Measurements from ENCODE around the gene NCOR2. TPM values are rescaled to one million over a fixed set of nuclear protein-coding genes. Genes with fewer than 3 reads are reported as not detected.

The NCOR2 gene
- total RNA-seq, 1 donor from 2014 or later: 43.8 TPM

DNA sequence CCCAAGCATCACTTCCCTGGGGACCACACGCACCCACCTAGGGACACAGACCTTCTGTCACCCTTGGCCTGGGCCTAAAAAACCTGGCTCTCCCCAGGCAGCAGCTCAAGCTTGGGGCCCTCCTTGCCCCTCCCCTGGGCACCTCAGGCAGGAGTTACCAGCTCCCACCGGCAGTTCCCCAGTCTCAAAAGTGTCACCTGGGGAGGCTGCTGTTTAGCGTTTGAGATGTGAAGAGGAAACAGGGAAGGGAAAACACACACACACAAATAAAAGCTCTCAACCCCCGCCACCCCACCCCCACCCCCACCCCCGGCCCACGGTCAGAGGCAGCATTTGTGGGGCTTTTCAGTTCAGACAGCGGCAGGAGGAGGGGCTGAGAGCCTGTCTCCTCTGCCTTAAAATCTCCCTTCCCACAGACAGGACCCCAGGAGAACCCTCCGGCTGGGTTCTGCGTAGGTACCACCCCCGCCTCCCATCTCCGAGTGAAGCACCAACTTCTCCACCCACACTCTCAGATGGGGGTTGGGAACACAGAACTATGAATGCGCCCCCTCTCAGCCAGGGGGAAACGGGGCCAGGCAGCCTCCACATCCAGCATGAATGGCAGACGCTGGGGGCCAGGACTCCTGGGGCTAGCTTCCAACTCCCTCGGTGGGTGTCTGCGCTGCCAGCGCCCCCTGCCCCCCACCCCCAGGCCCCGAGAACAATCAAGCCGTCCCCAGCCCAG, 3.0 kb downstream of the NCOR2 start:
- DNase-seq (ENCODE audit: low read depth): no peak
- TF ChIP-seq, protein P1, sequence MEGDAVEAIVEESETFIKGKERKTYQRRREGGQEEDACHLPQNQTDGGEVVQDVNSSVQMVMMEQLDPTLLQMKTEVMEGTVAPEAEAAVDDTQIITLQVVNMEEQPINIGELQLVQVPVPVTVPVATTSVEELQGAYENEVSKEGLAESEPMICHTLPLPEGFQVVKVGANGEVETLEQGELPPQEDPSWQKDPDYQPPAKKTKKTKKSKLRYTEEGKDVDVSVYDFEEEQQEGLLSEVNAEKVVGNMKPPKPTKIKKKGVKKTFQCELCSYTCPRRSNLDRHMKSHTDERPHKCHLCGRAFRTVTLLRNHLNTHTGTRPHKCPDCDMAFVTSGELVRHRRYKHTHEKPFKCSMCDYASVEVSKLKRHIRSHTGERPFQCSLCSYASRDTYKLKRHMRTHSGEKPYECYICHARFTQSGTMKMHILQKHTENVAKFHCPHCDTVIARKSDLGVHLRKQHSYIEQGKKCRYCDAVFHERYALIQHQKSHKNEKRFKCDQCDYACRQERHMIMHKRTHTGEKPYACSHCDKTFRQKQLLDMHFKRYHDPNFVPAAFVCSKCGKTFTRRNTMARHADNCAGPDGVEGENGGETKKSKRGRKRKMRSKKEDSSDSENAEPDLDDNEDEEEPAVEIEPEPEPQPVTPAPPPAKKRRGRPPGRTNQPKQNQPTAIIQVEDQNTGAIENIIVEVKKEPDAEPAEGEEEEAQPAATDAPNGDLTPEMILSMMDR (conservative IDR thresholded peaks at IDR 0.05; ENCODE audit: low read depth, low read length): no peak
- H3K4me3 ChIP-seq (ENCODE audit: low read depth, low read length): no peak overlapping the region

DNA sequence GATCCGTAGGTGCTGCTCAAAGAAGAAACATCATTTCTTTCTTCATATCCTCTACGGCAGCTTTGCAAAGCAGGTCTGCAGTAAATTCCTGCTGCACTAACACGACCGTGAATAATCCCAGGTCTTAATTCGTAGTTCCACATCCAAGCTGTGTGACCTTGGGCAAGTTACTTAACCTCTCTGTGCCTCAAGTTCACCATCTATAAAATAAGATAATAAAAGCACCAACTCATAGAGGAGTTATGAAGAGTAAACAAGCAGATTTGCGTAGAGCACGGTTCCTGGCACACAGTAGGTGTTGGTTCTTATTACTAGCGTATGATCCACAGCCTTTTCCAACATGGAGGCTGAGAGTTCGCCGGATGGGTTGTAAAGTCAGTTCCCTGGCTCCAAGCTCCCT, 3.6 kb downstream of the NCOR2 start:
- no peak overlapping the region for H3K4me3 ChIP-seq (ENCODE audit: low read depth, low read length)
- no peak for DNase-seq (ENCODE audit: low read depth)
- TF ChIP-seq, protein P1 (conservative IDR thresholded peaks at IDR 0.05; ENCODE audit: low read depth, low read length): no peak

DNA sequence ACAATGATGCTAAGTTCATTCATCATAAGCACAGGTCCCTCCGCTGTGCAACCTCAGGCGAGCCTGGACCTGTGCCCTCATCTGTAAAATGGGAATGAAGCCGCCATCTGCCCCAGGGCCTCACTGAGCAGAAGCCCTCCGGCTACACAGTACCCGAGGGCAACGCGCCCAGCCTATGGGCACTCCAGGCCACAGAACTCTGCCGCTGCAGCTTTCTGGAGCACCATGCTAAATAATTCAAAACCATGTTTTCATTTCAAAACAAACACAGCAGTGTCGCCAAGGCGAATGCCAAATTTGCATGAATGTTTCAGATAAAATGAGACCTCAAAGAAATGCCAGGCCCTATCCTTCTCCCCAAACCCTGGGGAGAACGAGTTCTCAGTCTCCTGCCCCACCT, 4.0 kb downstream of the NCOR2 start:
- DNase-seq (ENCODE audit: low read depth): no peak
- TF ChIP-seq, protein P1 (conservative IDR thresholded peaks at IDR 0.05; ENCODE audit: low read depth, low read length): no peak
- H3K4me3 ChIP-seq (ENCODE audit: low read depth, low read length): no peak overlapping the region

DNA sequence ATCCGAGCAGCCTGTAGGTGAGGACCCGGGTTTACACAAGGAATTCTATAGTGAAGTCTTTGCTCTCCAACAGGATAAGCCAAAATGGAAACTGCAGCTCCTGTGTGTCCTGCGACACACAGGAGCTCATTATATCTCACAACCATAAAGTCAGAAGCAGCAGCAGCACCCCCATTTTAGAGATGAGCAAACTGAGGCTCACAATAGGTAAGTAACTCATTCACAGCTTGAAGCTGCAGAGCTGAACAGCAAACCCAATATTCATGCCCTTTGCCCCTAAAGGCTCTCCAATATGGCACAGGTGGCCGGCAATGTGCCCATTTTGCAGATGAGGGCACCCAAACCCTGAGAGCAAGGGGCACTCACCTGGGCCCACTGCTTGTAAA, 4.6 kb downstream of the NCOR2 start:
- TF ChIP-seq, protein P1 (conservative IDR thresholded peaks at IDR 0.05; ENCODE audit: low read depth, low read length): no peak
- no peak for DNase-seq (ENCODE audit: low read depth)
- H3K4me3 ChIP-seq (ENCODE audit: low read depth, low read length): no peak overlapping the region

DNA sequence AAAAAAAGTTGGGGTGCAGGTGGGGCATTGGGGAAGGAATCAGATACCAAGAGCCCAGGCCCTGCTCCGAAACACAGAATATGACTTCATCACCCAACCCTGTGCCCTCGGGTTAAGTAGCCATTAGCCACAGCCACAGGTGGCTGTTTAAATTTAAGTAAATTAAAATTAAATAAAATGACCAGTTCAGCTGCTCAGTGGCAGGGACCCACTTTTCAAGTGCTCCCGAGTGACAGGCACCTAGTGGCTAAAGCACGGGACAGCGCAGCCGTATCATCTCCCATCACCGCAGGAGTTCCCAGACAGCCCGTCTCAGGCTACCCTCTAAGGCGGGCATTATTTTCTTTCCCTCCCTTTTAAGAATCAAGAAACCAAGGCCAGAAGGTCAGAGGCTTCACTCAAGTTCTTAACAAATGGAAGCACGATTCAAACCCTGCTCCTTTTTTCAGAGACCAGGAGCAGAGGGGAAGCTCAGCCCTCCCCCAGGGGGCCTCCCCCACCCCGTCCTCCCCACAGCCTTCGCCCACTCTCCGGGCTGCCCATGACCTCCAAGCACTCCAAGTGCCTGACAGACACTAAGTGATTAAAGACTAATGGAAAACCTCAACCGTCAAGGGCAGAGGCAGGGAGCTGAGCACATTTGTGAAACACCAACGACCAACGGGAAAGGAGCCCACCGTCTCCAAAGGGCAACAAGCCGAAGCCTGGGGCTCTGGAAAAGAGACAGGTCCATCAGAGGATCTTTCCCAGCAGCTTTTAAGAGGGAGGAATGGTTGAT, 5.2 kb downstream of the NCOR2 start:
- TF ChIP-seq, protein P1 (conservative IDR thresholded peaks at IDR 0.05; ENCODE audit: low read depth, low read length): no peak
- no peak for DNase-seq (ENCODE audit: low read depth)
- no peak overlapping the region for H3K4me3 ChIP-seq (ENCODE audit: low read depth, low read length)

DNA sequence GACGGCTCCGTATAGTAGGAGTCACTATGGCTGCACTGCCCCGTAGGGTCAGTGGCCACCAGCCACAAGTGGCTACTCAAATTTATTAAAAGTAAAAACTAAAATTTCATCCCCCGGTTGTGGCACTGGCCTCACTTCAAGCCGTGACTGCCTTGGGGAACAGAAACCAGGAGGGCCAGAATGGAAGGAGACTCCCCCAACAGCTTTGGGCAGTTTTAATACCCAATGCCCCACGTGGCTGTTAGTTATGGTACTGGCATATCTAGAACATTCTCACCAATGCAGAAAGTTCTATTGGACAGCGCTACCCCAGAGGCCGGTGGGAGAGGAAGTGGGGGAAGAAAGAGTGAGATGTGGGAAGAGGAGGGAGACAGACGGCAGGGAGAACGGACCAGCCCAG, 6.2 kb downstream of the NCOR2 start:
- DNase-seq (ENCODE audit: low read depth): no peak
- no peak overlapping the region for H3K4me3 ChIP-seq (ENCODE audit: low read depth, low read length)
- TF ChIP-seq, protein P1 (conservative IDR thresholded peaks at IDR 0.05; ENCODE audit: low read depth, low read length): no peak
